ENCODE measurements around the gene MYL12B.

- TF ChIP-seq, protein P1, sequence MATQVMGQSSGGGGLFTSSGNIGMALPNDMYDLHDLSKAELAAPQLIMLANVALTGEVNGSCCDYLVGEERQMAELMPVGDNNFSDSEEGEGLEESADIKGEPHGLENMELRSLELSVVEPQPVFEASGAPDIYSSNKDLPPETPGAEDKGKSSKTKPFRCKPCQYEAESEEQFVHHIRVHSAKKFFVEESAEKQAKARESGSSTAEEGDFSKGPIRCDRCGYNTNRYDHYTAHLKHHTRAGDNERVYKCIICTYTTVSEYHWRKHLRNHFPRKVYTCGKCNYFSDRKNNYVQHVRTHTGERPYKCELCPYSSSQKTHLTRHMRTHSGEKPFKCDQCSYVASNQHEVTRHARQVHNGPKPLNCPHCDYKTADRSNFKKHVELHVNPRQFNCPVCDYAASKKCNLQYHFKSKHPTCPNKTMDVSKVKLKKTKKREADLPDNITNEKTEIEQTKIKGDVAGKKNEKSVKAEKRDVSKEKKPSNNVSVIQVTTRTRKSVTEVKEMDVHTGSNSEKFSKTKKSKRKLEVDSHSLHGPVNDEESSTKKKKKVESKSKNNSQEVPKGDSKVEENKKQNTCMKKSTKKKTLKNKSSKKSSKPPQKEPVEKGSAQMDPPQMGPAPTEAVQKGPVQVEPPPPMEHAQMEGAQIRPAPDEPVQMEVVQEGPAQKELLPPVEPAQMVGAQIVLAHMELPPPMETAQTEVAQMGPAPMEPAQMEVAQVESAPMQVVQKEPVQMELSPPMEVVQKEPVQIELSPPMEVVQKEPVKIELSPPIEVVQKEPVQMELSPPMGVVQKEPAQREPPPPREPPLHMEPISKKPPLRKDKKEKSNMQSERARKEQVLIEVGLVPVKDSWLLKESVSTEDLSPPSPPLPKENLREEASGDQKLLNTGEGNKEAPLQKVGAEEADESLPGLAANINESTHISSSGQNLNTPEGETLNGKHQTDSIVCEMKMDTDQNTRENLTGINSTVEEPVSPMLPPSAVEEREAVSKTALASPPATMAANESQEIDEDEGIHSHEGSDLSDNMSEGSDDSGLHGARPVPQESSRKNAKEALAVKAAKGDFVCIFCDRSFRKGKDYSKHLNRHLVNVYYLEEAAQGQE (IDR thresholded peaks at IDR 0.05; ENCODE audit: insufficient read depth in 1 of 2, low read depth in 2 of 2, low read length in 2 of 2): no peak
- TF ChIP-seq POLR2AphosphoS5 (IDR thresholded peaks at IDR 0.05; ENCODE audit: low read depth, low read length): no peak
These were observed 13.1 kb upstream of the MYL12B start for GRCh38 chr18:3248658-3249359.

All from PFSK-1 (cell line).